Activated CD8-positive, alpha-beta memory T cell treated with anti-CD3 and anti-CD28 coated beads, Interleukin-2, amount 10 ng/mL, durations not matched to agents 7 days and 5 days (primary cell): ENCODE measurements around the gene ANXA4. TPM values are rescaled to one million over a fixed set of nuclear protein-coding genes. Genes with fewer than 3 reads are reported as not detected.

Experiments used
- ATAC-seq: fragments of 150-1000 bp; cut with Tn5 transposase; one replicate; pipeline ENCODE4 v1.10.0; 2021; ENCODE audit warnings: moderate library complexity
- CTCF ChIA-PET: fragments of 350-600 bp; sonication (Branson Sonifier 250); formaldehyde crosslinking; loops from one replicate; lab custom pipeline; 2021; ENCODE audit warnings: antibody characterized with exemption; lab: Charles Lee
- DNase-seq: peaks from one replicate; pipeline ENCODE4 v3.0.0-alpha.2; 2020
- H3K27ac Mint-ChIP-seq: one replicate; pipeline ENCODE4 v1.8.0; 2021; ENCODE audit warnings: mild to moderate bottlenecking, mixed read lengths
- H3K27me3 Mint-ChIP-seq: one replicate; pipeline ENCODE4 v1.8.0; 2021; ENCODE audit warnings: mixed read lengths
- H3K36me3 Mint-ChIP-seq: one replicate; pipeline ENCODE4 v1.8.0; 2021; ENCODE audit warnings: mild to moderate bottlenecking, mixed read lengths
- H3K4me1 Mint-ChIP-seq: one replicate; pipeline ENCODE4 v1.8.0; 2021; ENCODE audit warnings: mixed read lengths
- H3K4me3 Mint-ChIP-seq: one replicate; pipeline ENCODE4 v1.8.0; 2021; ENCODE audit warnings: mild to moderate bottlenecking, moderate library complexity, mixed read lengths
- H3K9me3 Mint-ChIP-seq: one replicate; pipeline ENCODE4 v1.8.0; 2022; ENCODE audit warnings: low read depth, mixed read lengths
- total RNA-seq, 2 experiments: library from RNA; stranded (reverse); gene quantifications; one replicate each; pipeline ENCODE4 v1.2.3, GENCODE V29; 2021

ANXA4 gene
- total RNA-seq, 2 experiments from 2014 or later, result 56.1 to 66.6 TPM

DNA sequence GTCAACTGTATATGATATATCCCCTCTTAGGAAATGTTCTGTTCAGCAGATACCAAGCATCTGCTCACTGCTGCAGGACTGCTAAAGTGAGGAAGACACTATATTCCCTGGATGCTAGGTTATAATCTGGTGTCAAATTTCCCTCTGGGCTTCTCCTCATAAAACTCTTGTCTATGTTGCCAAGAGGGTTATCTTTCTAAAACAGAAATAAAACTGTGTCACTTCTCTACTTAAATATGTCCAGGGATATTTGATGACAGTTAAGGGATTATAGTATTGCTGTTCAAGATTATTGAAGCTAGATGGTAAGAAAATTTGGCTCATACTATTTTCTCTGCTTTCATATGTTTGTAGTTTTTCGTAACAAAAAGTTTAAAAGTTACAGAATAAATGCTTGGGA is 121.4 kb downstream of the ANXA4 start:
- Mint-ChIP-seq H3K36me3 (peaks cover 35% of the 10 kb centered on the region), H3K4me1 (no peaks in the 10 kb centered on the region), H3K27ac (no peak overlapping the region), H3K4me3 (no peak overlapping the region), H3K27me3 (no peaks in the 10 kb centered on the region), H3K9me3 (no peaks in the 10 kb centered on the region)
- CTCF ChIA-PET, result interaction anchor here (0.7 to 2.1 kb wide), 2 partner anchors 47 to 139 kb away, joined by 3 to 4 read pairs; no protein-coding TSS in a partner anchor
- no peak for ATAC-seq
- DNase-seq, result no peak

Other genes starting within 250 kb of the ANXA4 start
- gene AAK1, start 98.4 kb upstream of the ANXA4 start, total RNA-seq, result 10 to 100 TPM; 94.0 to 99.5 TPM
- gene GMCL1, start 87.5 kb downstream of the ANXA4 start, total RNA-seq, result 10 to 100 TPM; 26.5 to 32.6 TPM
- 10 to 100 TPM; 54.6 to 60.0 TPM for gene SNRNP27, start 151.8 kb downstream of the ANXA4 start, total RNA-seq
- gene MXD1, start 173.0 kb downstream of the ANXA4 start, total RNA-seq, result 10 to 100 TPM; 19.3 to 22.3 TPM
- gene ASPRV1, start 219.5 kb downstream of the ANXA4 start, total RNA-seq, result 1 to 10 TPM; 1.3 to 1.8 TPM